Epithelial cell of prostate (primary cell): Measurements from ENCODE around the gene ULK1.

Source experiments
- DNase-seq: peaks from one replicate; pipeline ENCODE4 v3.0.0-alpha.2; 2011; ENCODE audit warnings: low read depth, low spot score
- H3K27ac ChIP-seq: fragments of 450-650 bp; 2 replicates; pipeline ENCODE4 v1.5.1; 2017; ENCODE audit warnings: mild to moderate bottlenecking

The ULK1 gene

GRCh38 chr12:131894313-131894860, at the start of gene ULK1:
Gene ULK1, plus strand, starts transcription at chr12:131894622. Its CDS starts 380 bp downstream, at chr12:131895002.
- H3K27ac ChIP-seq, result peak within 1 kb of the TSS; percentile 74
- DNase-seq, result no peak

DNA sequence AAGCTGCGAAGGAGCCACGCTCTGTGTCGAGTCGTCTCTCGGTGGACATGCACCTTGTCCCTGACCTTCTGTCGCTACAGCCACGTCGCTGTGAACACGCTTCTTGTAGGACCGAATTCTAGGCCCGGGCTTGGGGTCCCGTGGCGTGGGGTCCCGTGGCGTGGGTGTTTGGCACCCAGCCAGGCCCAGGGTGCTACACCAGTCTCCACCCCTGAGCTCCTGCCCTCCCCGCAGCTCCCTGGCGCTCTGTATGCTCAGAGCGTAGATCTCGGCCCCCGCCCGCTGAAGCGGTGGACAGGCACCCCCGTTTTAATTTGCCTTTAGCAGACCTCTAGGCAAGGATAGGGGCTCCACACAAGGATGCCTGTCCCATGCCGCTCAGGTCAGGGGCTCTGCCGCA, 49.8 kb upstream of the ULK1 start:
- no peak overlapping the region for H3K27ac ChIP-seq
- no peak for DNase-seq

DNA sequence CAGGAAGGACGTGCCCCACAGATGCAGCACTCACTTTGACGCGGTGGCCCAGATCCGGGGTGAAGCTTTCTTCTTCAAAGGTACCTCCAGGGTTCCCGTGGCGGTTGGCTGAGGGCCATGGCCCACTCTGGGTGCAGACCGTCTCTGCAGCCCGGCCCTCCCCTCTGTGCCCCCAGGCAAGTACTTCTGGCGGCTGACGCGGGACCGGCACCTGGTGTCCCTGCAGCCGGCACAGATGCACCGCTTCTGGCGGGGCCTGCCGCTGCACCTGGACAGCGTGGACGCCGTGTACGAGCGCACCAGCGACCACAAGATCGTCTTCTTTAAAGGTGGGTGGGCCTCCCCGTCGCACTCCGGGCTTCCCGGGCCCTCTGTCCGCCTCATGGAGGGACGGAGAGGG, 49.3 kb upstream of the ULK1 start:
- no peak overlapping the region for H3K27ac ChIP-seq

GRCh38 chr12:131847456-131847855, 47.0 kb upstream of the ULK1 start:
- no peak for DNase-seq
- no peak overlapping the region for H3K27ac ChIP-seq

More for the DNA sequence above, 49.3 kb upstream of the ULK1 start:
- DNase-seq, result no peak

- DNase-seq, result no peak
- H3K27ac ChIP-seq, result no peak overlapping the region
These were observed 45.7 kb upstream of the ULK1 start for GRCh38 chr12:131848753-131849152.

GRCh38 chr12:131849700-131850553, 44.5 kb upstream of the ULK1 start:
- no peak overlapping the region for H3K27ac ChIP-seq
- DNase-seq, result no peak

- H3K27ac ChIP-seq, result no peak overlapping the region
- DNase-seq, result no peak
These were observed 43.4 kb upstream of the ULK1 start for GRCh38 chr12:131850856-131851559.

GRCh38 chr12:131851741-131852550, 42.5 kb upstream of the ULK1 start:
- no peak for DNase-seq
- H3K27ac ChIP-seq, result no peak overlapping the region

GRCh38 chr12:131852551-131853299, 41.7 kb upstream of the ULK1 start:
- no peak overlapping the region for H3K27ac ChIP-seq
- no peak for DNase-seq

- DNase-seq, result no peak
- no peak overlapping the region for H3K27ac ChIP-seq
These were observed 40.3 kb upstream of the ULK1 start for GRCh38 chr12:131853832-131854797.

DNA sequence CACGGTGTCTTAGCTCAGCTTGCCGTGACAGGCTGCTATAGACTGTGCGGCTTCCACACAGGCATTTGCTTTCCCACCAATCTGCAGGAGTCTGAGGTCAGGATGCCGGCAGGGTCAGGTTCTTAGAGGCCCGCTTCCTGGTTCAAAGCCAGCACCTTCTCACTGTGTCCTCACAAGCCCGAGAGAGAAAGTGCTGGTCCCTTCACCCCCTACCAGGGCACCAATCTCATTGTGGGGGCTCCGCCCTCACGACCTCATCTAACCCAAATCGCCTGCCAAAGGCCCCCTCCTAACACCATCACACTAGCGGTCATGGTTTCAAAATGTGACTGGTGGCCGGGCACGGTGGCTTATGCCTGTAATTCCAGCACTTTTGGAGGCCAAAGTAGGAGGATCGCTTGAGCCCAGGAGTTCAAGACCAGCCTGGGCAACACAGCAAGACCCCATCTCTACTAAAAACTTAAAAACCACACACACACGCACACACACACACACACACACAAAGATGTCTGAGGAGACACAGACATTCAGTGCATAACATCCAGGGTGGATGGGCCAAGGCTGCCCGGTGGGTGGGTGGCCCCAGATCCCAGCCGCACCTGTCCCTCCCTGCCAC, 39.5 kb upstream of the ULK1 start:
- no peak for DNase-seq
- H3K27ac ChIP-seq, result no peak overlapping the region

- DNase-seq, result no peak
- H3K27ac ChIP-seq, result no peak overlapping the region
These were observed 38.8 kb upstream of the ULK1 start for GRCh38 chr12:131855521-131856142.

- no peak overlapping the region for H3K27ac ChIP-seq
- no peak for DNase-seq
These were observed 37.9 kb upstream of the ULK1 start for GRCh38 chr12:131856366-131857097.

GRCh38 chr12:131857908-131858850, 36.2 kb upstream of the ULK1 start:
- DNase-seq, result no peak
- H3K27ac ChIP-seq, result no peak overlapping the region

- DNase-seq, result no peak
- H3K27ac ChIP-seq, result peak overlapping the region; percentile 70
These were observed 33.8 kb upstream of the ULK1 start for GRCh38 chr12:131860472-131861260.
